Mucosa of descending colon (tissue), 3 donors: Measurements from ENCODE around the gene OR6C2. TPM values are rescaled to one million over a fixed set of nuclear protein-coding genes. Genes with fewer than 3 reads are reported as not detected.
"Not testable (repeated sequence)": the region's sequence is repeated elsewhere in the genome, so short reads cannot be mapped to it uniquely, and the experiment has no call there.

Experiments used
- ATAC-seq: fragments of 200-7000 bp; cut with Tn5 transposase; one replicate; pipeline ENCODE4 v1.9.1; 2020; ENCODE audit warnings: mild to moderate bottlenecking, moderate library complexity
- DNase-seq, 3 donors: peaks; one replicate each; pipeline ENCODE4 v3.0.0-alpha.2; 2020
- H3K36me3 ChIP-seq: fragments of 200-600 bp; one replicate; pipeline ENCODE4 v1.8.0; 2021; ENCODE audit warnings: low read depth, mild to moderate bottlenecking
- H3K4me1 ChIP-seq: fragments of 200-600 bp; one replicate; pipeline ENCODE4 v1.8.0; 2021; ENCODE audit warnings: low read depth, mild to moderate bottlenecking
- H3K4me3 ChIP-seq: fragments of 200-600 bp; one replicate; pipeline ENCODE4 v1.8.0; 2021; ENCODE audit warnings: mild to moderate bottlenecking
- H3K9me3 ChIP-seq: fragments of 200-600 bp; one replicate; pipeline ENCODE4 v1.8.0; 2021; ENCODE audit warnings: mild to moderate bottlenecking
- intact Hi-C, 2 donors: fragments of 100-400 bp; cut with DNase I in 1 of 2; cut with micrococcal nuclease in 1 of 2; formaldehyde crosslinking; loops; one replicate each; pipeline versions ENCODE4 v1.11.0 to v1.11.1; 2022; cut with DNase I, micrococcal nuclease
- total RNA-seq, 3 donors: library from RNA; stranded (reverse); fragmentation: NEBNext Ultra II Directional in 2 of 3; extraction: Animal tissue kit (Norgen Biotek cat#: 25700) in 2 of 3; gene quantifications; one replicate each; pipeline versions ENCODE4 v1.2.1 to v1.2.4, GENCODE V29; 2021 to 2023
- TF ChIP-seq, protein P1 (sequence below): fragments of 200-600 bp; IDR thresholded peaks from one replicate; pipeline ENCODE4 v1.8.0; 2022; ENCODE audit warnings: antibody characterized with exemption, mild to moderate bottlenecking
- donor health status: DM: no; HTN: no; CAD: no; lungs with moderate emphysema.
- donor health status: DM: no; HTN: no; CAD: no.
- donor health status: DM: no; HTN: yes; CAD: no.

The OR6C2 gene
- total RNA-seq, 3 donors from 2014 or later: not detected

- Histone ChIP-seq H3K9me3 (peaks cover under 1% of the 10 kb centered on the region), H3K36me3 (no peaks in the 10 kb centered on the region), H3K4me3 (no peak overlapping the region), H3K4me1 (no peaks in the 10 kb centered on the region)
- DNase-seq (no peak), ATAC-seq (no peak)
- TF ChIP-seq, protein P1, sequence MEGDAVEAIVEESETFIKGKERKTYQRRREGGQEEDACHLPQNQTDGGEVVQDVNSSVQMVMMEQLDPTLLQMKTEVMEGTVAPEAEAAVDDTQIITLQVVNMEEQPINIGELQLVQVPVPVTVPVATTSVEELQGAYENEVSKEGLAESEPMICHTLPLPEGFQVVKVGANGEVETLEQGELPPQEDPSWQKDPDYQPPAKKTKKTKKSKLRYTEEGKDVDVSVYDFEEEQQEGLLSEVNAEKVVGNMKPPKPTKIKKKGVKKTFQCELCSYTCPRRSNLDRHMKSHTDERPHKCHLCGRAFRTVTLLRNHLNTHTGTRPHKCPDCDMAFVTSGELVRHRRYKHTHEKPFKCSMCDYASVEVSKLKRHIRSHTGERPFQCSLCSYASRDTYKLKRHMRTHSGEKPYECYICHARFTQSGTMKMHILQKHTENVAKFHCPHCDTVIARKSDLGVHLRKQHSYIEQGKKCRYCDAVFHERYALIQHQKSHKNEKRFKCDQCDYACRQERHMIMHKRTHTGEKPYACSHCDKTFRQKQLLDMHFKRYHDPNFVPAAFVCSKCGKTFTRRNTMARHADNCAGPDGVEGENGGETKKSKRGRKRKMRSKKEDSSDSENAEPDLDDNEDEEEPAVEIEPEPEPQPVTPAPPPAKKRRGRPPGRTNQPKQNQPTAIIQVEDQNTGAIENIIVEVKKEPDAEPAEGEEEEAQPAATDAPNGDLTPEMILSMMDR: no peak
- intact Hi-C loops: no loop called here
Measured at GRCh38 chr12:55446326-55446725, 2.5 kb downstream of the OR6C2 start.

DNA sequence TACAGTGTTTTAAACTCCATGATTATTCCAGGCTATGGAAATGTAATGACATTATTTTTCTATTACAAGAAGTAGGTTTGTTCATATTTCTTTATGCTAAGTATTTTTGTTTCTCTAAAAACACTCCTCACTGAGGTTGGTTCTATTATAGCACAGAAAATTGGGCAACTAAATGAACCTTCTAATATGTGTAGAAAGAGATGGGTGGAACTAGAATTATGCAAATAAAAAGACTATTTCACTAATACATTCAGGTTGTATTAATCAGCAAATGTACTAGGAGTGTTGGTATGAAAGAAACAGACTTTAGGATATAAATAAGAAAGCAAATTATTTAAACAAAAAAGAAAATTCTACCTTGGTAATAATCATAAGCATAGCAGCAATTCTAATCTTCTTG lies 4.9 kb downstream of the OR6C2 start:
- Histone ChIP-seq H3K9me3 (no peaks in the 10 kb centered on the region), H3K4me3 (no peak overlapping the region), H3K4me1 (no peaks in the 10 kb centered on the region), H3K36me3 (no peaks in the 10 kb centered on the region)
- intact Hi-C loops: no loop called here
- ATAC-seq (no peak), DNase-seq (no peak)
- TF ChIP-seq, protein P1: no peak

DNA sequence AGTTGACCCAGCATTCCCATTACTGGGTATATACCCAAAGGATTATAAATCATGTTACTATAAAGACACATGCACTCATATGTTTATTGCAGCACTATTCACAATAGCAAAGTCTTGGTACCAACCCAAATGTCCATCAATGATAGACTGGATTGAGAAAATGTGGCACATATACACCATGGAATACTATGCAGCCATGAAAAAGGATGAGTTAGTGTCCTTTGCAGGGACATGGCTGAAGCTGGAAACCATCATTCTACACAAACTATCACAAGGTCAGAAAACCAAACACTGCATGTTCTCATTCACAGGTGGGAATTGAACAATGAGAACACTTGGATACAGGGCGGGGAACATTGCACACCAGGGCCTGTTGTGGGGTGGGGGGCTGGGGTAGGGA lies 21.1 kb downstream of the OR6C2 start:
- H3K36me3 ChIP-seq, intact Hi-C loops, H3K4me3 ChIP-seq, ATAC-seq, H3K9me3 ChIP-seq, DNase-seq, H3K4me1 ChIP-seq: not testable (repeated sequence)

DNA sequence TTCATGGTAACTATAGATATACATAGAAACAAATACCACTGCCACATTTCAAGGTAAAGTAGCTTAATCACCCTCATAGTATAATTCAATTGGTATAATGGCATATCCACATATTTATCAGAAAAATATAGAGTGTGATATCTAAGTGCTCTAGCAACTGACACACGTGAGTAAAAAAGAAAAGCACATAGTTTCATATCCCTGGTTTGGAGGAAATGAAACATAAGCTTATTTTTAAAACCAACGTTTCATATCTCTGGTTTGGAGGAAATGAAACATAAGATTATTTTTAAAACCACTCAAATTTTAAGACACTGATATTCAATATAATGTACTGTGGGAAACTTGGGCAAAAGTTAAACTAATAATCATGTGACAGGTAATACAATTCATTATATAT lies 24.0 kb downstream of the OR6C2 start:
- Histone ChIP-seq H3K4me1 (no peaks in the 10 kb centered on the region), H3K4me3 (no peak overlapping the region), H3K9me3 (peaks cover 3% of the 10 kb centered on the region), H3K36me3 (no peaks in the 10 kb centered on the region)
- no peak for DNase-seq
- intact Hi-C loops: no loop called here
- TF ChIP-seq, protein P1: no peak
- no peak for ATAC-seq

GRCh38 chr12:55469291-55469690 lies 25.4 kb downstream of the OR6C2 start:
- DNase-seq: no peak
- peaks cover 3% of the 10 kb centered on the region for H3K9me3 ChIP-seq
- H3K4me3 ChIP-seq: no peak overlapping the region
- H3K36me3 ChIP-seq: no peaks in the 10 kb centered on the region
- ATAC-seq: no peak
- intact Hi-C loops: no loop called here
- TF ChIP-seq, protein P1: no peak
- H3K4me1 ChIP-seq: no peaks in the 10 kb centered on the region

- Histone ChIP-seq H3K9me3 (no peaks in the 10 kb centered on the region), H3K36me3 (no peaks in the 10 kb centered on the region), H3K4me1 (no peaks in the 10 kb centered on the region), H3K4me3 (no peak within 1 kb of the TSS)
- no peak for DNase-seq
- ATAC-seq: no peak
- intact Hi-C loops: no loop called here
- TF ChIP-seq, protein P1: no peak
Measured at GRCh38 chr12:55470088-55470829, 26.4 kb downstream of the OR6C2 start, which contains the start of gene OR6C70. TSS of gene OR6C70 (minus strand) at chr12:55470138. CDS start at chr12:55470138, 0 bp downstream.
